Prostate gland (tissue), 2 donors: ENCODE measurements around the gene STEAP1.

Source experiments
- POLR2A ChIP-seq: fragments of 450-650 bp; IDR thresholded peaks from one replicate; pipeline ENCODE4 v1.6.1; 2016; ENCODE audit warnings: antibody characterized with exemption, mild to moderate bottlenecking
- TF ChIP-seq, protein P1 (sequence below), 4 experiments: fragments of 200-600 bp in 2 of 4; fragments of 450-650 bp in 2 of 4; sonication (generic) in 2 of 4; IDR thresholded peaks; 1 replicate in 3 of 4; 2 replicates in 1 of 4; pipeline ENCODE4 v1.5.1; 2016 to 2019; ENCODE audit warnings: antibody characterized with exemption in 4 of 4, mild to moderate bottlenecking in 2 of 4, moderate library complexity in 2 of 4

- TF ChIP-seq, protein P1, sequence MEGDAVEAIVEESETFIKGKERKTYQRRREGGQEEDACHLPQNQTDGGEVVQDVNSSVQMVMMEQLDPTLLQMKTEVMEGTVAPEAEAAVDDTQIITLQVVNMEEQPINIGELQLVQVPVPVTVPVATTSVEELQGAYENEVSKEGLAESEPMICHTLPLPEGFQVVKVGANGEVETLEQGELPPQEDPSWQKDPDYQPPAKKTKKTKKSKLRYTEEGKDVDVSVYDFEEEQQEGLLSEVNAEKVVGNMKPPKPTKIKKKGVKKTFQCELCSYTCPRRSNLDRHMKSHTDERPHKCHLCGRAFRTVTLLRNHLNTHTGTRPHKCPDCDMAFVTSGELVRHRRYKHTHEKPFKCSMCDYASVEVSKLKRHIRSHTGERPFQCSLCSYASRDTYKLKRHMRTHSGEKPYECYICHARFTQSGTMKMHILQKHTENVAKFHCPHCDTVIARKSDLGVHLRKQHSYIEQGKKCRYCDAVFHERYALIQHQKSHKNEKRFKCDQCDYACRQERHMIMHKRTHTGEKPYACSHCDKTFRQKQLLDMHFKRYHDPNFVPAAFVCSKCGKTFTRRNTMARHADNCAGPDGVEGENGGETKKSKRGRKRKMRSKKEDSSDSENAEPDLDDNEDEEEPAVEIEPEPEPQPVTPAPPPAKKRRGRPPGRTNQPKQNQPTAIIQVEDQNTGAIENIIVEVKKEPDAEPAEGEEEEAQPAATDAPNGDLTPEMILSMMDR (IDR thresholded peaks at IDR 0.05): no peak
- no peak for TF ChIP-seq POLR2A
Measured at GRCh38 chr7:90188281-90188680, 34.0 kb downstream of the STEAP1 start.
